Nephron progenitor cell (in vitro differentiated cells): ENCODE data around the gene KANSL1.

Experiments
- DNase-seq: peaks from one replicate; pipeline ENCODE4 v3.0.0; 2021
- H3K27ac Mint-ChIP-seq: 2 replicates; pipeline ENCODE4 v1.8.0; 2021; ENCODE audit warnings: mild to moderate bottlenecking, moderate library complexity, mixed read lengths
- H3K27me3 Mint-ChIP-seq: 2 replicates; pipeline ENCODE4 v1.8.0; 2021; ENCODE audit warnings: mild to moderate bottlenecking, low read depth, mixed read lengths; ENCODE audit not compliant: poor library complexity
- H3K36me3 Mint-ChIP-seq: 2 replicates; pipeline ENCODE4 v1.8.0; 2021; ENCODE audit warnings: low read depth, mixed read lengths
- H3K4me1 Mint-ChIP-seq: 2 replicates; pipeline ENCODE4 v1.8.0; 2021; ENCODE audit warnings: mixed read lengths
- H3K4me3 Mint-ChIP-seq: 2 replicates; pipeline ENCODE4 v1.8.0; 2021; ENCODE audit warnings: mild to moderate bottlenecking, moderate library complexity, mixed read lengths
- H3K9me3 Mint-ChIP-seq: 2 replicates; pipeline ENCODE4 v1.8.0; 2021; ENCODE audit warnings: mild to moderate bottlenecking, moderate library complexity, mixed read lengths
- TF ChIP-seq, protein P1 (sequence below): fragments of 200-600 bp; sonication (generic); IDR thresholded peaks from 2 replicates; pipeline ENCODE4 v1.5.0; 2021; ENCODE audit warnings: antibody characterized with exemption

Gene KANSL1

DNA sequence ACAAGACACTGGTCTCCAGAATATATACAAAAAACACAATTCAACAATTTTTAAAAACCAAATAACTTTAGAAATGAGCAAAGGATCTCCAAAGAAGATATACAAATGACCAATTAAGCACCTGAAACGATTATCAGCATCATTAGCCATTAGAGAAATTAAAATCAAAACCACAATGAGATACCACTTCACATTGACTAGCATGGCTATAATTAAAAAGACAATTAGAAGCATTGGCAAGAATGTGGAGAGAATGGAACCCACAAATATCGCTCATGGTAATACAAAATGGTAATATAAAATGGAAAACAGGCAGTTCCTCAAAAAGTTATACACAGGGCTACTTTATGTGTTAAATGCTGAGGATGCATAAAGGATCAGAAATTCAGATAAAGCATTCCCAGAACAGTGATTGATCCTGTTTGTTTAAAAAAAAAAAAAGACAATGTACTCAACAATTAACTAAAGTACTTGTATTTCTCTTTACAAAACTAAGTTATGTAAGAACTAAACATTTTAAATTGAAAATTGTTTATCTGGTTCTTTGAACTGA, 52.5 kb downstream of the KANSL1 start:
- TF ChIP-seq, protein P1, sequence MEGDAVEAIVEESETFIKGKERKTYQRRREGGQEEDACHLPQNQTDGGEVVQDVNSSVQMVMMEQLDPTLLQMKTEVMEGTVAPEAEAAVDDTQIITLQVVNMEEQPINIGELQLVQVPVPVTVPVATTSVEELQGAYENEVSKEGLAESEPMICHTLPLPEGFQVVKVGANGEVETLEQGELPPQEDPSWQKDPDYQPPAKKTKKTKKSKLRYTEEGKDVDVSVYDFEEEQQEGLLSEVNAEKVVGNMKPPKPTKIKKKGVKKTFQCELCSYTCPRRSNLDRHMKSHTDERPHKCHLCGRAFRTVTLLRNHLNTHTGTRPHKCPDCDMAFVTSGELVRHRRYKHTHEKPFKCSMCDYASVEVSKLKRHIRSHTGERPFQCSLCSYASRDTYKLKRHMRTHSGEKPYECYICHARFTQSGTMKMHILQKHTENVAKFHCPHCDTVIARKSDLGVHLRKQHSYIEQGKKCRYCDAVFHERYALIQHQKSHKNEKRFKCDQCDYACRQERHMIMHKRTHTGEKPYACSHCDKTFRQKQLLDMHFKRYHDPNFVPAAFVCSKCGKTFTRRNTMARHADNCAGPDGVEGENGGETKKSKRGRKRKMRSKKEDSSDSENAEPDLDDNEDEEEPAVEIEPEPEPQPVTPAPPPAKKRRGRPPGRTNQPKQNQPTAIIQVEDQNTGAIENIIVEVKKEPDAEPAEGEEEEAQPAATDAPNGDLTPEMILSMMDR, result no peak
- Mint-ChIP-seq H3K4me1 (peaks cover 17% of the 10 kb centered on the region), H3K4me3 (no peak overlapping the region), H3K9me3 (peaks cover 23% of the 10 kb centered on the region), H3K27me3 (no peaks in the 10 kb centered on the region), H3K36me3 (peaks cover 76% of the 10 kb centered on the region), H3K27ac (no peak overlapping the region)
- no peak for DNase-seq

DNA sequence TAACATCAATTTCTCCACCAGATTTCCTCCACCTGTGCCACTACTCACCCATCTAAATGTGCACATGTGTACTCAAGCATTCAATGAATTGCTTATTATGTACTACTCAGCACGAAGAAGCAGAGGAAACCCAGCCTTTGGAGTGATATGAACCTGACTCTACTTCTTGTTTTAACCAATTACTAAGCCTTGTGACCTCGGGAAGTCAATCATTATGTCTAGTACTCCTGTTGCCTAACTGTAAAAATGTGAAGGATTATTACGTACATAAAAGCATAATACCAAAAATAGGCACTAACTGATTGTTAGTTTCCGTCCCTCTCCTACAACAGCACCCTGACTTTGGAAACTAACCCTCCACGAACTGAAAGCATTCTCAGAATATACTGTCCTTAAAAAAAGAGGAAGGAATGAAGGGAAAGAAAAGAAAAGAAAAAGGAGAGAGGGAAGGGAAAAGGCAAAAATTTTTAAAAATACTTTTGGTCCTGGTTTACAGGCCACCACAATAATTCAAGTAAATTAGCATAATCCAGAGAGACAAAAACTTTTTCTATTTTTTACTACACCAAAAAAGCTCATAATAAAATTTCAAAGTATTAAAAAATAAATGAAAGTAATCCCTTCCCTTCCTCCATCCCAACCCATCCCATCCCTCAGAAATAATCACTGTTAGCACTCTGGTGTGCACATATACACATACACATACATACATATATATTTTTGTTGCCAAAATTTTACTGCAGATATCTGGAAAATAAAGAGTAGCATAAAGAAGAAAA, 53.6 kb downstream of the KANSL1 start:
- TF ChIP-seq, protein P1, result no peak
- no peak overlapping the region for H3K27ac Mint-ChIP-seq

DNA sequence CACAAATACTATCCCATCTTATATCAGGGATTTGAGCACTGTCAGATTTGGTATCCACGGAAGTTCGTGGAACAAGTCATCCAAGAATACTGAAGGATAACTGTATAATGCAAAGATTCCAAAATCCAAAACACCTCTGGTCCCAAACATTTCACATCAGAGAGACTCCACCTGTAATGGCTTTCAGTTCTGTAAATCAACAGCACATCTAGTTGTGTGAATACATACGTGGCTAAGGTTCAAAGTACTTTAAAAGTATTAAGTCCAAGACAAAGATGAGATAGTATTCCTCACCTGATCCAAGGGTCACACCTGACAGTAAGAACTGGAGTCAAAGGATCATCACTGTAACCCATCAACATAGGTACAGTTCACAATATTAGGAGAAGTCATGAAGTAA, 54.8 kb downstream of the KANSL1 start:
- Mint-ChIP-seq H3K27me3 (no peaks in the 10 kb centered on the region), H3K4me1 (no peaks in the 10 kb centered on the region), H3K9me3 (peaks cover 37% of the 10 kb centered on the region), H3K4me3 (no peak overlapping the region), H3K36me3 (peaks cover 90% of the 10 kb centered on the region), H3K27ac (no peak overlapping the region)
- DNase-seq, result no peak
- TF ChIP-seq, protein P1, result no peak

More for the DNA sequence above, 53.6 kb downstream of the KANSL1 start:
- no peak for DNase-seq
- H3K4me1 Mint-ChIP-seq, result peaks cover 9% of the 10 kb centered on the region
- H3K4me3 Mint-ChIP-seq, result no peak overlapping the region
- peaks cover 30% of the 10 kb centered on the region for H3K9me3 Mint-ChIP-seq
- peaks cover 86% of the 10 kb centered on the region for H3K36me3 Mint-ChIP-seq
- H3K27me3 Mint-ChIP-seq, result no peaks in the 10 kb centered on the region

DNA sequence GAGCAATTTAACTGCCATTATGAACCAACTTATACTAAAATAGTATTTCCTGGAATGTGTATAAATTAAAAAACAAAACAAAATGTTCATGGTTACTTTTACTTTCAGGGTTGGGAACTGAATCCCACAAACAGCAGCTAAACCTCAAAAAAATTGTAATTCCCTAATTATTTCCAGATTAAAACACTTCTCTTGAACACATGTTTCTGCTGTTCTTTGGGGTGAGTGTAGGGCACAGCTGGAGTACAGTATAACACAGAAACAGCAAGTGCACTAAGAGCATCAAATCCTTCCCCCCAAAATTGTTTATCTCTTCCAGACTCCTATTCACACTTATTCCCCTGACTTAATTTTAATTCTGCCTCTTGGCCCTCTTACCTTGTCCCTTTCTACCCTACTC, 56.4 kb downstream of the KANSL1 start:
- Mint-ChIP-seq H3K36me3 (peaks cover 90% of the 10 kb centered on the region), H3K4me3 (no peak overlapping the region), H3K9me3 (peaks cover 41% of the 10 kb centered on the region), H3K27ac (peak overlapping the region; percentile 0), H3K4me1 (no peaks in the 10 kb centered on the region), H3K27me3 (no peaks in the 10 kb centered on the region)
- no peak for DNase-seq
- TF ChIP-seq, protein P1, result no peak

DNA sequence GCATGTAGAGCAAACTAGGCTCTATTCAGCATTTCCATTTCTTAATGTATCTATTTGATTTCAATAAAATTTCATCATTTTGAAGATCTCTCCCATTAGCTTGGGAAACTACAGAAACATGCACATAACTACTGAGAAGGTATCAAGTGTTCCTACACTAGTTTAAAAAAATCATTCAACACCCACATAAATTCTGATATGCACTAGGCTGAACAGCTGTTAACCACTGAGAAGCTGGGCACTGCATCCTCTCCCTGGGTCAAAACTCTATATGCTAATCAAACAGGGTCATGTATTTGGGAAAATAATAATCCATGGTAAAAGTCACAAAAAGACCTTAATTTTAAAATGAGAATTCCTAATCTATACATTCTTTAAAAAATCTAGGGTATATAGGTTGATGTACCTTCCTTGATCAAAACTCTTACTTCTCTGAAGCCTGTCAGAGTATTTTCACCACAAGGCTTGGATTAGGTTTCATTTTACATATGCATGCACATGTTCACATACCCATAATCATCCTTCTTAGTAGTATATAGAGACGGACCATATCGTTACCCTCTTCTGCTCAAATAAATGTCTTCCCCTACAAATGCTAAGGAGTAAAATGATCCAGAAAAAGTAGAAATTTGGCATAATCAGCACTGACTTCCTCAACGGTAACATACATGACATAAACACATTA, 57.2 kb downstream of the KANSL1 start:
- Mint-ChIP-seq H3K27ac (no peak overlapping the region), H3K4me3 (no peak overlapping the region), H3K27me3 (no peaks in the 10 kb centered on the region), H3K9me3 (peaks cover 35% of the 10 kb centered on the region), H3K4me1 (peaks cover 7% of the 10 kb centered on the region), H3K36me3 (peaks cover 82% of the 10 kb centered on the region)
- TF ChIP-seq, protein P1, result no peak
- no peak for DNase-seq
